Measurements from ENCODE around the gene SLC35F1. TPM values are rescaled to one million over a fixed set of nuclear protein-coding genes. Genes with fewer than 3 reads are reported as not detected.

The SLC35F1 gene
- total RNA-seq, 6 experiments from 2014 or later: 0.12 TPM; not detected in 5

- peaks cover 0 to 10% (median 0%) of the 10 kb centered on the region in 4 donors for H3K4me1 ChIP-seq
- TF ChIP-seq CTCF (IDR thresholded peaks at IDR 0.05) (no peak), POLR2A (IDR thresholded peaks at IDR 0.05) (no peak)
- no peak overlapping the region for H3K27ac ChIP-seq
- intact Hi-C loops (cut with DNase I): no loop called here
- no peaks in the 10 kb centered on the region for H3K9me3 ChIP-seq
- no peaks in the 10 kb centered on the region for H3K36me3 ChIP-seq
- H3K27me3 ChIP-seq: peaks cover 3 to 9% of the 10 kb centered on the region in 2 donors
- WGBS (ENCODE audit: insufficient coverage, low coverage, low lambda C conversion rate, missing lambda C conversion rate): 20% methylated on average over 20 of the region's 45 CpGs
- H3K4me3 ChIP-seq: peak overlapping the region; percentile 4 to 51 (median 27)
- DNase-seq: peak in 1 of 3 donors; percentile 16
- ATAC-seq: peak in 1 of 4 donors; percentile 10
These were observed 1.4 kb downstream of the SLC35F1 start for GRCh38 chr6:117908246-117909068.

GRCh38 chr6:117909638-117910037 lies 2.6 kb downstream of the SLC35F1 start:
- intact Hi-C loops (cut with DNase I): no loop called here
- TF ChIP-seq POLR2A (IDR thresholded peaks at IDR 0.05) (no peak), CTCF (IDR thresholded peaks at IDR 0.05) (no peak)
- no peak overlapping the region for H3K27ac ChIP-seq
- peaks cover 0 to 10% (median 0%) of the 10 kb centered on the region in 4 donors for H3K4me1 ChIP-seq
- H3K36me3 ChIP-seq: no peaks in the 10 kb centered on the region
- 76% methylated on average over 5 of the region's 5 CpGs for whole genome bisulfite sequencing (ENCODE audit: insufficient coverage, low coverage, low lambda C conversion rate, missing lambda C conversion rate)
- H3K9me3 ChIP-seq: no peaks in the 10 kb centered on the region
- peaks cover 3 to 9% of the 10 kb centered on the region in 2 donors for H3K27me3 ChIP-seq
- no peak for ATAC-seq
- DNase-seq: no peak
- H3K4me3 ChIP-seq: no peak overlapping the region

GRCh38 chr6:117910549-117910948 lies 3.5 kb downstream of the SLC35F1 start:
- no peak overlapping the region for H3K27ac ChIP-seq
- no peaks in the 10 kb centered on the region for H3K36me3 ChIP-seq
- H3K4me3 ChIP-seq: no peak overlapping the region
- intact Hi-C loops (cut with DNase I): no loop called here
- H3K4me1 ChIP-seq: peaks cover 0 to 10% (median 0%) of the 10 kb centered on the region in 4 donors
- peaks cover 3 to 9% of the 10 kb centered on the region in 2 donors for H3K27me3 ChIP-seq
- 73% methylated on average over 4 of the region's 4 CpGs for WGBS (ENCODE audit: insufficient coverage, low coverage, low lambda C conversion rate, missing lambda C conversion rate)
- DNase-seq: no peak
- TF ChIP-seq CTCF (IDR thresholded peaks at IDR 0.05): no peak
- no peak for TF ChIP-seq POLR2A (IDR thresholded peaks at IDR 0.05)
- no peaks in the 10 kb centered on the region for H3K9me3 ChIP-seq
- no peak for ATAC-seq

DNA sequence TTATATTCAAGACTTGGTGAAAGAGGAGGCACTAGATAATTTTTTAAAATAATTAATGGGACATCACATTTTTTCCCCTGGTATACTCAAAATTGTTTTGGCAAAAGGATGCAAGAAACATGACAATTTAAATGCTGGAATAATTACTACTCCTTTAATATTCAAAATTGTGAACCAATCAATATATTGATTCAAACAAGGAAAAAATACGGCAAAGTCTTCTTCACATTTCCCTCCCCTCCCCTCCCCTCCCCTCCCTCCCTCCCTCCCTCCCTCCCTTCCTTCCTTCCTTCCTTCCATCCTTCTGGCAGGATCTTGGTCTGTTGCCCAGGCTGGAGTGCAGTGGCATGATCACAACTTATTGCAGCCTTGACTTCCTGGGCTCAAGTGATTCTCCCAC lies 4.1 kb downstream of the SLC35F1 start:
- no peak for DNase-seq
- WGBS (ENCODE audit: insufficient coverage, low coverage, low lambda C conversion rate, missing lambda C conversion rate): 24% methylated on average over 1 of the region's 1 CpG
- no peak for ATAC-seq
- TF ChIP-seq POLR2A (IDR thresholded peaks at IDR 0.05) (no peak), CTCF (IDR thresholded peaks at IDR 0.05) (no peak)
- H3K36me3 ChIP-seq: no peaks in the 10 kb centered on the region
- H3K4me3 ChIP-seq: no peak overlapping the region
- no peak overlapping the region for H3K27ac ChIP-seq
- peaks cover 3 to 9% of the 10 kb centered on the region in 2 donors for H3K27me3 ChIP-seq
- peaks cover 0 to 10% (median 0%) of the 10 kb centered on the region in 4 donors for H3K4me1 ChIP-seq
- no peaks in the 10 kb centered on the region for H3K9me3 ChIP-seq
- intact Hi-C loops (cut with DNase I): no loop called here
